Hepatocyte (in vitro differentiated cells): ENCODE results near the gene ABCC3. TPM values are rescaled to one million over a fixed set of nuclear protein-coding genes. Genes with fewer than 3 reads are reported as not detected.

Experiments
- DNase-seq: peaks from one replicate; pipeline ENCODE4 v3.0.0-alpha.2; 2016; ENCODE audit warnings: low spot score
- H2AFZ ChIP-seq: fragments of 200-600 bp; sonication (generic); 2 replicates; pipeline ENCODE4 v1.6.0; 2016; ENCODE audit warnings: antibody characterized with exemption, mild to moderate bottlenecking
- H3K27ac ChIP-seq: fragments of 200-600 bp; sonication (generic); 2 replicates; pipeline ENCODE4 v1.5.1; 2016; ENCODE audit warnings: mild to moderate bottlenecking
- H3K27me3 ChIP-seq: fragments of 200-600 bp; sonication (generic); 2 replicates; pipeline ENCODE4 v1.6.1; 2016
- H3K36me3 ChIP-seq: fragments of 200-600 bp; sonication (generic); replicated peaks from 2 replicates; pipeline ENCODE4 v1.5.1; 2016; ENCODE audit warnings: low read depth; ENCODE audit not compliant: insufficient read depth
- H3K4me1 ChIP-seq: fragments of 200-600 bp; sonication (generic); 2 replicates; pipeline ENCODE4 v1.5.1; 2016; ENCODE audit warnings: mild to moderate bottlenecking, moderate library complexity; ENCODE audit not compliant: insufficient read depth
- H3K4me2 ChIP-seq: fragments of 200-600 bp; sonication (generic); 2 replicates; pipeline ENCODE4 v1.6.0; 2016
- H3K4me3 ChIP-seq: fragments of 200-600 bp; sonication (generic); 2 replicates; pipeline ENCODE4 v1.5.1; 2016; ENCODE audit warnings: mild to moderate bottlenecking
- H3K79me2 ChIP-seq: fragments of 200-600 bp; sonication (generic); 2 replicates; pipeline ENCODE4 v1.6.0; 2017; ENCODE audit warnings: mild to moderate bottlenecking
- H3K9me2 ChIP-seq: fragments of 200-600 bp; sonication (generic); replicated peaks from 2 replicates; pipeline ENCODE4 v1.6.0; 2017; ENCODE audit warnings: mild to moderate bottlenecking; ENCODE audit not compliant: insufficient read depth
- H3K9me3 ChIP-seq: fragments of 200-600 bp; sonication (generic); 2 replicates; pipeline ENCODE4 v1.5.1; 2016; ENCODE audit warnings: low read depth, mild to moderate bottlenecking
- H4K20me1 ChIP-seq: fragments of 200-600 bp; sonication (generic); 2 replicates; pipeline ENCODE4 v1.6.0; 2016; ENCODE audit warnings: mild to moderate bottlenecking; ENCODE audit not compliant: insufficient read depth, poor library complexity, severe bottlenecking
- CTCF ChIP-seq: fragments of 200-600 bp; sonication (generic); IDR thresholded peaks from 2 replicates; pipeline ENCODE4 v1.5.1; 2016; ENCODE audit warnings: antibody characterized with exemption, mild to moderate bottlenecking; ENCODE audit not compliant: poor library complexity
- EZH2 ChIP-seq: fragments of 200-600 bp; sonication (generic); IDR thresholded peaks from 2 replicates; pipeline ENCODE4 v1.6.1; 2016; ENCODE audit warnings: antibody characterized with exemption, mild to moderate bottlenecking, borderline replicate concordance
- EZH2phosphoT487 ChIP-seq: fragments of 200-600 bp; sonication (generic); IDR thresholded peaks from one replicate; pipeline ENCODE4 v1.6.1; 2018; ENCODE audit warnings: antibody characterized with exemption, mild to moderate bottlenecking, low read depth, moderate library complexity; ENCODE audit not compliant: unreplicated experiment, severe bottlenecking
- WGBS: methylation state at CpG from one replicate; pipeline ENCODE4 v1.1.6; 2016; ENCODE audit warnings: low lambda C conversion rate; ENCODE audit errors: missing lambda C conversion rate; 5-methylcytosine and 5-hydroxymethylcytosine counted together
- polyA plus RNA-seq: library from polyadenylated mRNA; unstranded; fragments of >200 nt; fragmentation: Nextera tagmentation; extraction: Ambion mirVana; gene quantifications from 2 replicates; pipeline ENCODE4 v1.2.1, GENCODE V29; 2016
- total RNA-seq: library from RNA; depleted of rRNA; stranded (reverse); fragments of >200 nt; gene quantifications from 2 replicates; pipeline ENCODE4 v1.2.3, GENCODE V29; 2014

Gene ABCC3
- total and polyA plus RNA-seq, 2 experiments from 2014 or later, result 16.9 to 18.1 TPM

GRCh38 chr17:50657627-50658026 is 22.9 kb downstream of the ABCC3 start:
- H3K79me2 ChIP-seq, result no peaks in the 10 kb centered on the region
- no peak for TF ChIP-seq EZH2
- TF ChIP-seq EZH2phosphoT487, result no peak
- no peak for TF ChIP-seq CTCF
- H3K36me3 ChIP-seq, result no peaks in the 10 kb centered on the region
- no peaks in the 10 kb centered on the region for H3K9me2 ChIP-seq
- no peak overlapping the region for H3K27ac ChIP-seq
- no peaks in the 10 kb centered on the region for H3K27me3 ChIP-seq
- peaks cover 22% of the 10 kb centered on the region for H3K4me1 ChIP-seq
- no peaks in the 10 kb centered on the region for H3K9me3 ChIP-seq
- no peak overlapping the region for H3K4me3 ChIP-seq
- H3K4me2 ChIP-seq, result no peak overlapping the region
- DNase-seq, result no peak
- H2AFZ ChIP-seq, result no peak overlapping the region
- WGBS, result 88% methylated on average over 7 of the region's 7 CpGs
- no peaks in the 10 kb centered on the region for H4K20me1 ChIP-seq

GRCh38 chr17:50658616-50659015 is 23.9 kb downstream of the ABCC3 start:
- H3K9me3 ChIP-seq, result no peaks in the 10 kb centered on the region
- H3K4me2 ChIP-seq, result no peak overlapping the region
- H3K4me1 ChIP-seq, result peaks cover 22% of the 10 kb centered on the region
- DNase-seq, result no peak
- no peak overlapping the region for H3K27ac ChIP-seq
- no peaks in the 10 kb centered on the region for H4K20me1 ChIP-seq
- H2AFZ ChIP-seq, result no peak overlapping the region
- H3K79me2 ChIP-seq, result no peaks in the 10 kb centered on the region
- H3K36me3 ChIP-seq, result no peaks in the 10 kb centered on the region
- TF ChIP-seq CTCF (no peak), EZH2 (no peak), EZH2phosphoT487 (no peak)
- H3K27me3 ChIP-seq, result no peaks in the 10 kb centered on the region
- no peaks in the 10 kb centered on the region for H3K9me2 ChIP-seq
- H3K4me3 ChIP-seq, result no peak overlapping the region
- WGBS, result 75% methylated on average over 6 of the region's 6 CpGs

GRCh38 chr17:50659179-50659578 is 24.5 kb downstream of the ABCC3 start:
- no peak for DNase-seq
- Histone ChIP-seq H3K79me2 (no peaks in the 10 kb centered on the region), H3K9me2 (no peaks in the 10 kb centered on the region), H3K4me1 (peaks cover 22% of the 10 kb centered on the region), H3K4me2 (no peak overlapping the region), H3K4me3 (no peak overlapping the region), H3K36me3 (no peaks in the 10 kb centered on the region), H3K27me3 (no peaks in the 10 kb centered on the region), H2AFZ (no peak overlapping the region), H3K9me3 (no peaks in the 10 kb centered on the region), H4K20me1 (no peaks in the 10 kb centered on the region), H3K27ac (no peak overlapping the region)
- 85% methylated on average over 10 of the region's 10 CpGs for WGBS
- no peak for TF ChIP-seq EZH2phosphoT487
- TF ChIP-seq EZH2, result no peak
- TF ChIP-seq CTCF, result no peak
